ENCODE measurements around the gene GNAZ. TPM values are rescaled to one million over a fixed set of nuclear protein-coding genes. Genes with fewer than 3 reads are reported as not detected.

GNAZ gene
- total RNA-seq, 1 donor from 2014 or later, result 1.1 TPM

- Histone ChIP-seq H3K4me1 (ENCODE audit: insufficient read depth, low read length) (no peaks in the 10 kb centered on the region), H3K27ac (ENCODE audit: low read depth, low read length) (no peak overlapping the region), H2AFZ (ENCODE audit: low read depth, low read length) (no peak overlapping the region), H4K20me1 (ENCODE audit: insufficient read depth, low read length) (peaks cover 8% of the 10 kb centered on the region), H3K79me2 (ENCODE audit: insufficient read depth, low read length) (no peaks in the 10 kb centered on the region), H3K4me2 (ENCODE audit: low read length) (no peak overlapping the region), H3K27me3 (ENCODE audit: insufficient read depth, low read length) (no peaks in the 10 kb centered on the region), H3K4me3 (ENCODE audit: insufficient read depth, low read depth, low read length) (no peak overlapping the region), H3K9me3 (ENCODE audit: insufficient read depth, low read depth, low read length) (no peaks in the 10 kb centered on the region), H3K9ac (ENCODE audit: low read length) (no peak overlapping the region), H3K36me3 (ENCODE audit: insufficient read depth, low read length) (no peaks in the 10 kb centered on the region)
- Mint-ChIP-seq H3K4me3 (ENCODE audit: unreplicated experiment) (no peak overlapping the region), H3K9me3 (ENCODE audit: unreplicated experiment) (no peaks in the 10 kb centered on the region), H3K27ac (ENCODE audit: unreplicated experiment) (no peak overlapping the region), H3K36me3 (ENCODE audit: low read depth, unreplicated experiment) (no peaks in the 10 kb centered on the region), H3K27me3 (ENCODE audit: low read depth, unreplicated experiment) (peaks cover 28% of the 10 kb centered on the region), H3K4me1 (ENCODE audit: low read depth, unreplicated experiment) (no peaks in the 10 kb centered on the region)
- TF ChIP-seq EZH2 (IDR thresholded peaks at IDR 0.05; ENCODE audit: insufficient read depth, low read length) (no peak), CTCF (IDR thresholded peaks at IDR 0.05; ENCODE audit: insufficient read depth, low read depth, low read length) (no peak)
- no peak for DNase-seq (ENCODE audit: low read depth)
- FAIRE-seq, result no peak
Observed at GRCh38 chr22:23093051-23093788, 22.9 kb downstream of the GNAZ start.

- no peak overlapping the region for H3K4me3 ChIP-seq (ENCODE audit: insufficient read depth, low read depth, low read length)
- FAIRE-seq (no peak), DNase-seq (ENCODE audit: low read depth) (no peak)
- Mint-ChIP-seq H3K27me3 (ENCODE audit: low read depth, unreplicated experiment) (peaks cover 22% of the 10 kb centered on the region), H3K4me1 (ENCODE audit: low read depth, unreplicated experiment) (no peaks in the 10 kb centered on the region), H3K36me3 (ENCODE audit: low read depth, unreplicated experiment) (no peaks in the 10 kb centered on the region), H3K27ac (ENCODE audit: unreplicated experiment) (no peak overlapping the region), H3K9me3 (ENCODE audit: unreplicated experiment) (no peaks in the 10 kb centered on the region), H3K4me3 (ENCODE audit: unreplicated experiment) (no peak overlapping the region)
- no peaks in the 10 kb centered on the region for H3K79me2 ChIP-seq (ENCODE audit: insufficient read depth, low read length)
- H4K20me1 ChIP-seq (ENCODE audit: insufficient read depth, low read length), result peaks cover 8% of the 10 kb centered on the region
- H2AFZ ChIP-seq (ENCODE audit: low read depth, low read length), result no peak overlapping the region
- TF ChIP-seq EZH2 (IDR thresholded peaks at IDR 0.05; ENCODE audit: insufficient read depth, low read length) (no peak), CTCF (IDR thresholded peaks at IDR 0.05; ENCODE audit: insufficient read depth, low read depth, low read length) (no peak)
- no peak overlapping the region for H3K9ac ChIP-seq (ENCODE audit: low read length)
- H3K27me3 ChIP-seq (ENCODE audit: insufficient read depth, low read length), result no peaks in the 10 kb centered on the region
- no peaks in the 10 kb centered on the region for H3K9me3 ChIP-seq (ENCODE audit: insufficient read depth, low read depth, low read length)
- H3K27ac ChIP-seq (ENCODE audit: low read depth, low read length), result no peak overlapping the region
- H3K36me3 ChIP-seq (ENCODE audit: insufficient read depth, low read length), result no peaks in the 10 kb centered on the region
- H3K4me1 ChIP-seq (ENCODE audit: insufficient read depth, low read length), result no peaks in the 10 kb centered on the region
- H3K4me2 ChIP-seq (ENCODE audit: low read length), result no peak overlapping the region
Observed at GRCh38 chr22:23094260-23094659, 23.9 kb downstream of the GNAZ start.

Data from astrocyte (in vitro differentiated cells and primary cell).